WTC11 (cell line): Measurements from ENCODE around the gene SLC35E3. TPM values are rescaled to one million over a fixed set of nuclear protein-coding genes. Genes with fewer than 3 reads are reported as not detected.

ENCODE experiments used
- CTCF ChIP-seq: fragments of 200-600 bp; IDR thresholded peaks from 2 replicates; pipeline ENCODE4 v1.8.0; 2022; ENCODE audit warnings: antibody characterized with exemption
- E2F1 ChIP-seq: sonication (generic); formaldehyde crosslinking; IDR thresholded peaks from 2 replicates; pipeline ENCODE4 v1.8.0; 2022; ENCODE audit warnings: mild to moderate bottlenecking, missing genetic modification reagents
- E2F5 ChIP-seq: sonication (generic); formaldehyde crosslinking; IDR thresholded peaks from 2 replicates; pipeline ENCODE4 v1.8.1; 2022; ENCODE audit warnings: mild to moderate bottlenecking, moderate library complexity, missing genetic modification reagents
- GABPB1 ChIP-seq: sonication (generic); formaldehyde crosslinking; IDR thresholded peaks from 2 replicates; pipeline ENCODE4 v1.8.1; 2023; ENCODE audit warnings: mild to moderate bottlenecking, missing genetic modification reagents
- JAZF1 ChIP-seq: fragments of 250-450 bp; sonication (Bioruptor Pico); IDR thresholded peaks from 2 replicates; pipeline ENCODE4 v1.9.0; 2021; ENCODE audit warnings: moderate library complexity, mild to moderate bottlenecking, inconsistent platforms
- NFATC4 ChIP-seq: fragments of 250-450 bp; sonication (Bioruptor Pico); IDR thresholded peaks from 2 replicates; pipeline ENCODE4 v1.9.0; 2021; ENCODE audit warnings: mild to moderate bottlenecking
- NFYB ChIP-seq: sonication (generic); formaldehyde crosslinking; conservative IDR thresholded peaks from 2 replicates; pipeline ENCODE4 v1.8.0; 2022; ENCODE audit warnings: low read depth, missing genetic modification reagents
- SP1 ChIP-seq: sonication (generic); formaldehyde crosslinking; conservative IDR thresholded peaks from 2 replicates; pipeline ENCODE4 v1.8.1; 2022; ENCODE audit warnings: missing genetic modification reagents
- TEAD1 ChIP-seq: sonication (generic); formaldehyde crosslinking; IDR thresholded peaks from 2 replicates; pipeline ENCODE4 v1.8.0; 2022; ENCODE audit warnings: mild to moderate bottlenecking, missing genetic modification reagents
- ZNF219 ChIP-seq: sonication (generic); formaldehyde crosslinking; IDR thresholded peaks from 2 replicates; pipeline ENCODE4 v1.8.0; 2023; ENCODE audit warnings: missing genetic modification reagents, mild to moderate bottlenecking, borderline replicate concordance
- ZNF232 ChIP-seq: sonication (generic); formaldehyde crosslinking; IDR thresholded peaks from 2 replicates; pipeline ENCODE4 v1.8.0; 2022; ENCODE audit warnings: mild to moderate bottlenecking, missing genetic modification reagents
- ZNF416 ChIP-seq: fragments of 250-450 bp; sonication (Bioruptor Pico); IDR thresholded peaks from 2 replicates; pipeline ENCODE4 v1.9.0; 2021; ENCODE audit warnings: mild to moderate bottlenecking, inconsistent platforms
- ZNF512 ChIP-seq: sonication (generic); formaldehyde crosslinking; IDR thresholded peaks from 2 replicates; pipeline ENCODE4 v1.8.1; 2022; ENCODE audit warnings: missing genetic modification reagents, borderline replicate concordance
- ZNF532 ChIP-seq: fragments of 250-450 bp; sonication (Bioruptor Pico); IDR thresholded peaks from 2 replicates; pipeline ENCODE4 v1.9.0; 2021; ENCODE audit warnings: mild to moderate bottlenecking, borderline replicate concordance
- ZNF671 ChIP-seq: fragments of 250-450 bp; sonication (Bioruptor Pico); IDR thresholded peaks from 2 replicates; pipeline ENCODE4 v1.8.0; 2021; ENCODE audit warnings: mild to moderate bottlenecking
- ZSCAN18 ChIP-seq: fragments of 250-450 bp; sonication (Bioruptor Pico); IDR thresholded peaks from 2 replicates; pipeline ENCODE4 v2.1.2; 2022; ENCODE audit warnings: mild to moderate bottlenecking, moderate library complexity
- total RNA-seq: library from RNA; stranded (reverse); gene quantifications from 3 replicates; pipeline ENCODE4 v1.2.3, GENCODE V29; 2021
- TF ChIP-seq, protein P1 (sequence below): sonication (generic); formaldehyde crosslinking; IDR thresholded peaks from 2 replicates; pipeline ENCODE4 v1.8.1; 2023; ENCODE audit warnings: mild to moderate bottlenecking, missing genetic modification reagents
- TF ChIP-seq, protein P2 (sequence below): sonication (generic); formaldehyde crosslinking; IDR thresholded peaks from 2 replicates; pipeline ENCODE4 v1.8.0; 2022; ENCODE audit warnings: mild to moderate bottlenecking, missing genetic modification reagents
- TF ChIP-seq, protein P3 (sequence below): sonication (generic); formaldehyde crosslinking; IDR thresholded peaks from 2 replicates; pipeline ENCODE4 v1.8.1; 2022; ENCODE audit warnings: mild to moderate bottlenecking, missing genetic modification reagents, moderate library complexity, borderline replicate concordance
- TF ChIP-seq, protein P4 (sequence below): sonication (generic); formaldehyde crosslinking; IDR thresholded peaks from 2 replicates; pipeline ENCODE4 v1.8.0; 2023; ENCODE audit warnings: missing genetic modification reagents
- TF ChIP-seq, protein P5 (sequence below): sonication (generic); formaldehyde crosslinking; IDR thresholded peaks from 2 replicates; pipeline ENCODE4 v1.8.1; 2022; ENCODE audit warnings: low read depth, missing genetic modification reagents, borderline replicate concordance

The SLC35E3 gene
- total RNA-seq, 1 experiment from 2014 or later, result 11.3 TPM

GRCh38 chr12:68745904-68746571 lies at the start of gene SLC35E3 (continued):
- TF ChIP-seq JAZF1 (no peak), E2F1 (CRISPR knock-in tag) (no peak), ZNF219 (CRISPR knock-in tag) (no peak), NFYB (CRISPR knock-in tag) (0 out of 2 replicates have a peak, but pooled peaks have one; percentile 16), TEAD1 (CRISPR knock-in tag) (0 out of 2 replicates have a peak, but pooled peaks have one; percentile 33), ZSCAN18 (CRISPR knock-in tag) (no peak), ZNF416 (peak; percentile 86), ZNF512 (CRISPR knock-in tag) (no peak), CTCF (no peak), E2F5 (CRISPR knock-in tag) (no peak), SP1 (peak; percentile 82), GABPB1 (CRISPR knock-in tag) (peak; percentile 60; the same call in 1 of the 2 replicates), ZNF671 (CRISPR knock-in tag) (no peak), NFATC4 (peak; percentile 53), ZNF532 (CRISPR knock-in tag) (no peak), ZNF232 (CRISPR knock-in tag) (no peak)
- TF ChIP-seq, protein P1, sequence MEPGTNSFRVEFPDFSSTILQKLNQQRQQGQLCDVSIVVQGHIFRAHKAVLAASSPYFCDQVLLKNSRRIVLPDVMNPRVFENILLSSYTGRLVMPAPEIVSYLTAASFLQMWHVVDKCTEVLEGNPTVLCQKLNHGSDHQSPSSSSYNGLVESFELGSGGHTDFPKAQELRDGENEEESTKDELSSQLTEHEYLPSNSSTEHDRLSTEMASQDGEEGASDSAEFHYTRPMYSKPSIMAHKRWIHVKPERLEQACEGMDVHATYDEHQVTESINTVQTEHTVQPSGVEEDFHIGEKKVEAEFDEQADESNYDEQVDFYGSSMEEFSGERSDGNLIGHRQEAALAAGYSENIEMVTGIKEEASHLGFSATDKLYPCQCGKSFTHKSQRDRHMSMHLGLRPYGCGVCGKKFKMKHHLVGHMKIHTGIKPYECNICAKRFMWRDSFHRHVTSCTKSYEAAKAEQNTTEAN (CRISPR knock-in tag), result peak; percentile 79; the same call in 1 of the 2 replicates
- TF ChIP-seq, protein P2, sequence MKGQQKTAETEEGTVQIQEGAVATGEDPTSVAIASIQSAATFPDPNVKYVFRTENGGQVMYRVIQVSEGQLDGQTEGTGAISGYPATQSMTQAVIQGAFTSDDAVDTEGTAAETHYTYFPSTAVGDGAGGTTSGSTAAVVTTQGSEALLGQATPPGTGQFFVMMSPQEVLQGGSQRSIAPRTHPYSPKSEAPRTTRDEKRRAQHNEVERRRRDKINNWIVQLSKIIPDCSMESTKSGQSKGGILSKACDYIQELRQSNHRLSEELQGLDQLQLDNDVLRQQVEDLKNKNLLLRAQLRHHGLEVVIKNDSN (CRISPR knock-in tag), result peak; percentile 98
- TF ChIP-seq, protein P3, sequence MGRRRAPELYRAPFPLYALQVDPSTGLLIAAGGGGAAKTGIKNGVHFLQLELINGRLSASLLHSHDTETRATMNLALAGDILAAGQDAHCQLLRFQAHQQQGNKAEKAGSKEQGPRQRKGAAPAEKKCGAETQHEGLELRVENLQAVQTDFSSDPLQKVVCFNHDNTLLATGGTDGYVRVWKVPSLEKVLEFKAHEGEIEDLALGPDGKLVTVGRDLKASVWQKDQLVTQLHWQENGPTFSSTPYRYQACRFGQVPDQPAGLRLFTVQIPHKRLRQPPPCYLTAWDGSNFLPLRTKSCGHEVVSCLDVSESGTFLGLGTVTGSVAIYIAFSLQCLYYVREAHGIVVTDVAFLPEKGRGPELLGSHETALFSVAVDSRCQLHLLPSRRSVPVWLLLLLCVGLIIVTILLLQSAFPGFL (CRISPR knock-in tag), result 0 out of 2 replicates have a peak, but pooled peaks have one; percentile 73
- TF ChIP-seq, protein P4, sequence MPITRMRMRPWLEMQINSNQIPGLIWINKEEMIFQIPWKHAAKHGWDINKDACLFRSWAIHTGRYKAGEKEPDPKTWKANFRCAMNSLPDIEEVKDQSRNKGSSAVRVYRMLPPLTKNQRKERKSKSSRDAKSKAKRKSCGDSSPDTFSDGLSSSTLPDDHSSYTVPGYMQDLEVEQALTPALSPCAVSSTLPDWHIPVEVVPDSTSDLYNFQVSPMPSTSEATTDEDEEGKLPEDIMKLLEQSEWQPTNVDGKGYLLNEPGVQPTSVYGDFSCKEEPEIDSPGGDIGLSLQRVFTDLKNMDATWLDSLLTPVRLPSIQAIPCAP (CRISPR knock-in tag), result peak; percentile 76; the same call in 1 of the 2 replicates
- TF ChIP-seq, protein P5, sequence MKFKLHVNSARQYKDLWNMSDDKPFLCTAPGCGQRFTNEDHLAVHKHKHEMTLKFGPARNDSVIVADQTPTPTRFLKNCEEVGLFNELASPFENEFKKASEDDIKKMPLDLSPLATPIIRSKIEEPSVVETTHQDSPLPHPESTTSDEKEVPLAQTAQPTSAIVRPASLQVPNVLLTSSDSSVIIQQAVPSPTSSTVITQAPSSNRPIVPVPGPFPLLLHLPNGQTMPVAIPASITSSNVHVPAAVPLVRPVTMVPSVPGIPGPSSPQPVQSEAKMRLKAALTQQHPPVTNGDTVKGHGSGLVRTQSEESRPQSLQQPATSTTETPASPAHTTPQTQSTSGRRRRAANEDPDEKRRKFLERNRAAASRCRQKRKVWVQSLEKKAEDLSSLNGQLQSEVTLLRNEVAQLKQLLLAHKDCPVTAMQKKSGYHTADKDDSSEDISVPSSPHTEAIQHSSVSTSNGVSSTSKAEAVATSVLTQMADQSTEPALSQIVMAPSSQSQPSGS (CRISPR knock-in tag), result no peak
